WTC11 (cell line): ENCODE results near the gene NINL. TPM values are rescaled to one million over a fixed set of nuclear protein-coding genes. Genes with fewer than 3 reads are reported as not detected.

ENCODE experiments used
- ATAC-seq: fragments of 200-7000 bp; cut with Tn5 transposase; 2 replicates; pipeline ENCODE4 v1.10.0; 2021; ENCODE audit warnings: mild to moderate bottlenecking, moderate library complexity
- CTCF ChIA-PET: fragments of 300-600 bp; sonication (Branson Sonifier 250); formaldehyde crosslinking; loops from one replicate; lab custom pipeline; 2021; ENCODE audit warnings: antibody characterized with exemption; lab: Charles Lee
- POLR2A ChIA-PET: fragments of 350-600 bp; sonication (Branson Sonifier 250); formaldehyde crosslinking; loops from one replicate; lab custom pipeline; 2021; ENCODE audit warnings: antibody characterized with exemption; lab: Charles Lee
- DNase-seq: peaks from one replicate; pipeline ENCODE4 v3.0.0; 2021; ENCODE audit warnings: low spot score
- H3K27ac Mint-ChIP-seq: 2 replicates; pipeline ENCODE4 v1.8.0; 2021; ENCODE audit warnings: mixed read lengths
- H3K27me3 Mint-ChIP-seq: 2 replicates; pipeline ENCODE4 v1.8.0; 2021; ENCODE audit warnings: low read depth, mild to moderate bottlenecking, moderate library complexity, mixed read lengths
- H3K36me3 Mint-ChIP-seq: 2 replicates; pipeline ENCODE4 v1.8.0; 2021; ENCODE audit warnings: mixed read lengths
- H3K4me1 Mint-ChIP-seq: 2 replicates; pipeline ENCODE4 v1.8.0; 2022; ENCODE audit warnings: mixed read lengths
- H3K4me3 Mint-ChIP-seq: 2 replicates; pipeline ENCODE4 v1.8.0; 2021; ENCODE audit warnings: mild to moderate bottlenecking, moderate library complexity, mixed read lengths
- H3K9me3 Mint-ChIP-seq: 2 replicates; pipeline ENCODE4 v1.8.0; 2021; ENCODE audit warnings: mixed read lengths
- AFF4 ChIP-seq: sonication (generic); formaldehyde crosslinking; IDR thresholded peaks from 2 replicates; pipeline ENCODE4 v1.8.1; 2023; ENCODE audit warnings: mild to moderate bottlenecking, missing genetic modification reagents, borderline replicate concordance
- ATF3 ChIP-seq: sonication (generic); formaldehyde crosslinking; conservative IDR thresholded peaks from 2 replicates; pipeline ENCODE4 v1.8.1; 2022; ENCODE audit warnings: mild to moderate bottlenecking, missing genetic modification reagents
- CBFB ChIP-seq: sonication (generic); formaldehyde crosslinking; IDR thresholded peaks from 2 replicates; pipeline ENCODE4 v1.8.1; 2022; ENCODE audit warnings: mild to moderate bottlenecking, low read depth, missing genetic modification reagents
- E2F4 ChIP-seq: sonication (generic); formaldehyde crosslinking; IDR thresholded peaks from 2 replicates; pipeline ENCODE4 v1.8.1; 2022; ENCODE audit warnings: low read depth, mild to moderate bottlenecking, moderate library complexity, missing genetic modification reagents, borderline replicate concordance
- FOXJ3 ChIP-seq: sonication (generic); formaldehyde crosslinking; IDR thresholded peaks from 2 replicates; pipeline ENCODE4 v1.9.0; 2021; ENCODE audit warnings: missing genetic modification reagents, mild to moderate bottlenecking, borderline replicate concordance
- MAX ChIP-seq: sonication (generic); formaldehyde crosslinking; IDR thresholded peaks from 2 replicates; pipeline ENCODE4 v1.8.0; 2022; ENCODE audit warnings: mild to moderate bottlenecking, missing genetic modification reagents
- MXD4 ChIP-seq: fragments of 250-450 bp; sonication (Bioruptor Pico); IDR thresholded peaks from 2 replicates; pipeline ENCODE4 v1.8.0; 2021; ENCODE audit warnings: mild to moderate bottlenecking, moderate library complexity, borderline replicate concordance
- NFATC4 ChIP-seq: fragments of 250-450 bp; sonication (Bioruptor Pico); IDR thresholded peaks from 2 replicates; pipeline ENCODE4 v1.9.0; 2021; ENCODE audit warnings: mild to moderate bottlenecking
- PREB ChIP-seq: sonication (generic); formaldehyde crosslinking; IDR thresholded peaks from 2 replicates; pipeline ENCODE4 v1.8.1; 2022; ENCODE audit warnings: mild to moderate bottlenecking, missing genetic modification reagents, moderate library complexity, borderline replicate concordance
- SP1 ChIP-seq: sonication (generic); formaldehyde crosslinking; conservative IDR thresholded peaks from 2 replicates; pipeline ENCODE4 v1.8.1; 2022; ENCODE audit warnings: missing genetic modification reagents
- STAT6 ChIP-seq: sonication (generic); formaldehyde crosslinking; conservative IDR thresholded peaks from 2 replicates; pipeline ENCODE4 v1.8.1; 2023; ENCODE audit warnings: mild to moderate bottlenecking, low read depth, missing genetic modification reagents, moderate library complexity
- USF2 ChIP-seq: sonication (generic); formaldehyde crosslinking; IDR thresholded peaks from 2 replicates; pipeline ENCODE4 v1.8.1; 2023; ENCODE audit warnings: mild to moderate bottlenecking, missing genetic modification reagents, moderate library complexity
- ZBTB21 ChIP-seq: sonication (generic); formaldehyde crosslinking; IDR thresholded peaks from 2 replicates; pipeline ENCODE4 v1.8.1; 2023; ENCODE audit warnings: mild to moderate bottlenecking, missing genetic modification reagents, borderline replicate concordance
- ZNF121 ChIP-seq: sonication (generic); formaldehyde crosslinking; IDR thresholded peaks from 2 replicates; pipeline ENCODE4 v1.8.0; 2023; ENCODE audit warnings: missing genetic modification reagents
- ZNF232 ChIP-seq: sonication (generic); formaldehyde crosslinking; IDR thresholded peaks from 2 replicates; pipeline ENCODE4 v1.8.0; 2022; ENCODE audit warnings: mild to moderate bottlenecking, missing genetic modification reagents
- ZNF671 ChIP-seq: fragments of 250-450 bp; sonication (Bioruptor Pico); IDR thresholded peaks from 2 replicates; pipeline ENCODE4 v1.8.0; 2021; ENCODE audit warnings: mild to moderate bottlenecking
- total RNA-seq: library from RNA; stranded (reverse); gene quantifications from 3 replicates; pipeline ENCODE4 v1.2.3, GENCODE V29; 2021

NINL gene
- total RNA-seq, 1 experiment from 2014 or later: 36.0 TPM

- Mint-ChIP-seq H3K27ac (peak overlapping the region; percentile 89), H3K9me3 (no peaks in the 10 kb centered on the region), H3K4me1 (peaks cover 37% of the 10 kb centered on the region), H3K27me3 (no peaks in the 10 kb centered on the region), H3K36me3 (peaks cover 10% of the 10 kb centered on the region), H3K4me3 (no peak overlapping the region)
- TF ChIP-seq PREB (CRISPR knock-in tag): no peak
- no peak for TF ChIP-seq AFF4 (CRISPR knock-in tag)
- TF ChIP-seq MAX: no peak
- TF ChIP-seq NFATC4 (CRISPR knock-in tag): no peak
- TF ChIP-seq MXD4 (CRISPR knock-in tag): no peak
- TF ChIP-seq FOXJ3 (CRISPR knock-in tag): no peak
- TF ChIP-seq E2F4 (CRISPR knock-in tag): no peak
- TF ChIP-seq USF2 (CRISPR knock-in tag): no peak
- TF ChIP-seq ZNF232 (CRISPR knock-in tag): no peak
- no peak for TF ChIP-seq SP1 (CRISPR knock-in tag)
- no peak for TF ChIP-seq ZNF671 (CRISPR knock-in tag)
- no peak for TF ChIP-seq CBFB (CRISPR knock-in tag)
- no peak for TF ChIP-seq ATF3
- ChIA-PET POLR2A (interaction anchor here (1.1 kb wide), 1 partner anchor 31 kb away, joined by 3 read pairs; no protein-coding TSS in a partner anchor), CTCF (interaction anchor here (1.6 kb wide), 1 partner anchor 15 kb away, joined by 6 read pairs; no protein-coding TSS in a partner anchor)
- ATAC-seq: peak; percentile 23; the same call in 1 of the 2 replicates
- no peak for DNase-seq
These were observed 31.5 kb downstream of the NINL start for GRCh38 chr20:25553819-25554296.

GRCh38 chr20:25552977-25553376, 32.4 kb downstream of the NINL start:
- no peak overlapping the region for H3K4me3 Mint-ChIP-seq
- no peaks in the 10 kb centered on the region for H3K9me3 Mint-ChIP-seq
- peaks cover 4% of the 10 kb centered on the region; the same call in 1 of the 2 replicates for H3K36me3 Mint-ChIP-seq
- CTCF ChIA-PET: interaction anchor here (0.6 to 1.6 kb wide), 3 partner anchors 14 to 77 kb away, joined by 4 to 6 read pairs (median 6); no protein-coding TSS in a partner anchor
- no peaks in the 10 kb centered on the region for H3K27me3 Mint-ChIP-seq
- POLR2A ChIA-PET: interaction anchor here (0.6 kb wide), 1 partner anchor 21 kb away, joined by 6 read pairs; no protein-coding TSS in a partner anchor
- ATAC-seq (no peak), DNase-seq (no peak)
- TF ChIP-seq ZNF121 (peak; percentile 55; the same call in 1 of the 2 replicates), STAT6 (CRISPR knock-in tag) (no peak), ZBTB21 (CRISPR knock-in tag) (no peak)
- no peak overlapping the region for H3K27ac Mint-ChIP-seq
- peaks cover 37% of the 10 kb centered on the region for H3K4me1 Mint-ChIP-seq
